Activated naive CD4-positive, alpha-beta T cell treated with anti-CD3 and anti-CD28 coated beads, Interleukin-2, amount 50 U/mL, for 24 hours (primary cell): ENCODE measurements around the gene PLXNA2.

ENCODE experiments used
- H3K27ac Mint-ChIP-seq: one replicate; pipeline ENCODE4 v1.8.0; 2021; ENCODE audit warnings: mild to moderate bottlenecking, mixed read lengths
- H3K27me3 Mint-ChIP-seq: one replicate; pipeline ENCODE4 v1.8.0; 2021; ENCODE audit warnings: mixed read lengths
- H3K36me3 Mint-ChIP-seq: one replicate; pipeline ENCODE4 v1.8.0; 2021; ENCODE audit warnings: mixed read lengths
- H3K4me1 Mint-ChIP-seq: one replicate; pipeline ENCODE4 v1.8.0; 2021; ENCODE audit warnings: mixed read lengths
- H3K4me3 Mint-ChIP-seq: one replicate; pipeline ENCODE4 v1.8.0; 2021; ENCODE audit warnings: mild to moderate bottlenecking, mixed read lengths
- H3K9me3 Mint-ChIP-seq: one replicate; pipeline ENCODE4 v1.8.0; 2021; ENCODE audit warnings: mixed read lengths

PLXNA2 gene

DNA sequence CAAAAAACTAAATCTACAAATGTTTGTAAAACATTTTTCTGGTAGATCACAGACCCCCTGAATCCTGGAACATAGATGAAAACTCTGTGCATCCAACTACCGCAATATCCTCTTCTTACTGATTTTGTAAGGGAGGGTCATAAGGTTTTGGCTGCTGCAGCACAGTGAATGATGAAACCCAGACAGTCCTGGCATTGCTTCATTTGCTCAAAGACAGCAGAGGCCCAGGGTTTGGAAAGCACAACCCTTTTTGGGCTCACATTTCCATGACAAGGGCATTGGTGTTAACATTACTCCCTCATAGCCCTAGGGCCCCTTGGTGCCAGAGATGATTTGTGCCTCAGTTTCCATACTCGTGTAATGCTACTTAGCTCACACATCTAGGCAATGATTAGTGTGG, 51.2 kb downstream of the PLXNA2 start:
- Mint-ChIP-seq H3K27me3 (no peaks in the 10 kb centered on the region), H3K27ac (no peak overlapping the region), H3K36me3 (no peaks in the 10 kb centered on the region), H3K4me3 (no peak overlapping the region), H3K9me3 (no peaks in the 10 kb centered on the region), H3K4me1 (peaks cover 7% of the 10 kb centered on the region)

DNA sequence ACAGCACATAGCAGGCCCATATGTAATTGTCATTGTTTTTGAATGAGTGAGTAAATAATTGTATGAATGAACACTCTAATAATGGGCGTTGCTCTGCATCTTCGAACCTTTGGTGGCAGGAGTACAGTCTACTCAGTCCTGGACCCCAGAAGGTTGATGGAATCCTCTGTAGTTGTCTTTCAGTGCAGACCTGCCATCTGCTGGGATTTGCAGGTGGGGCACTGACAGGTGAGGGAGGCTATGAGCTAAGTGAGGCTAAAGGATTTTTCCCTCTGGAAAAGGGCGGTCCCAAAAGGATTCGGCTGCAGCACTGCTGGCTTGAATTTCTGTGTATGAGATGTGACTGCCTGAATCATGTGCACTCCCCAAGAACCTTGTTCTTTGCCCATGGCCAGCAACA, 53.4 kb downstream of the PLXNA2 start:
- no peaks in the 10 kb centered on the region for H3K36me3 Mint-ChIP-seq
- H3K27me3 Mint-ChIP-seq = peaks cover 4% of the 10 kb centered on the region
- no peak overlapping the region for H3K4me3 Mint-ChIP-seq
- no peaks in the 10 kb centered on the region for H3K9me3 Mint-ChIP-seq
- peaks cover 7% of the 10 kb centered on the region for H3K4me1 Mint-ChIP-seq
- H3K27ac Mint-ChIP-seq = no peak overlapping the region

DNA sequence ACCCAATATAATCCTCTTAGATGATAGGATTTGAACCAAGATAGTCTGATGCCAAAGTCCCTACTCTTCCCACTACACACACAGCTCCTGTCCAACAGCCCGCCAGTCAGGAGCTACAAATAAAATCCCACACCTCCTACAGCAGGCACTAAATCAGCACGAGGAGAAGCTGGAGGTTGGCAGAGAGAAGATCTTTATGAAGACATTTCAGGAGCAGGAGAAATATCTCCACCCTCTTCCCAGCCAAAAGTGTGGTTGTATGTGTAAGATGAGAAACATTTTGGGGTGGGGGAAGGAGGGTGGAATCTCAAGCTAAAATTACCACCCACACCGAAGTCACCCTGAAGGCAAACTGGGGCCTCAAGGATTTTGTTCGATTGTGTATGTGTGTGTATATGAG, 54.5 kb downstream of the PLXNA2 start:
- Mint-ChIP-seq H3K4me3 (no peak overlapping the region), H3K27ac (no peak overlapping the region), H3K36me3 (no peaks in the 10 kb centered on the region), H3K27me3 (peaks cover 6% of the 10 kb centered on the region), H3K9me3 (no peaks in the 10 kb centered on the region), H3K4me1 (peaks cover 7% of the 10 kb centered on the region)

DNA sequence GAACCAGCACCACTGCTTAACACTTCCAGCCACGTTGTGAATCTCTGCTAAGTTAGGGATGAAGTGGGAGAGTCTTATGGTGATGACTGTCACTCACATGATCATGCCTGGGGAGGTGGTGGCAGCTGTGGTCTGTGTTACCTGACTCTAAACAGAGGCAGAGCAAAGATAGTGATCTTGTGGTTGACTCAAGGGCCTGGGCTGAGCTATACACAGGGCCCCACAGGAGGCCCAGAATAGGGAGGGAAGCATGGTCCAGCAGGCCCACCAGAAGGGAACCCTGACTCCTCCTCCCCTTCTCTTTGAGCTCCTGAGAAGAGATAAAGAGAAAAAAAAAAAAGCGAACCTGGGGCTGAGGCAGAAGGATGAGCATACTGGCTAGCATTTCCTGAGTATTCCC, 55.0 kb downstream of the PLXNA2 start:
- no peaks in the 10 kb centered on the region for H3K36me3 Mint-ChIP-seq
- peaks cover 6% of the 10 kb centered on the region for H3K27me3 Mint-ChIP-seq
- H3K4me3 Mint-ChIP-seq = no peak overlapping the region
- no peaks in the 10 kb centered on the region for H3K9me3 Mint-ChIP-seq
- no peak overlapping the region for H3K27ac Mint-ChIP-seq
- H3K4me1 Mint-ChIP-seq = peaks cover 7% of the 10 kb centered on the region

DNA sequence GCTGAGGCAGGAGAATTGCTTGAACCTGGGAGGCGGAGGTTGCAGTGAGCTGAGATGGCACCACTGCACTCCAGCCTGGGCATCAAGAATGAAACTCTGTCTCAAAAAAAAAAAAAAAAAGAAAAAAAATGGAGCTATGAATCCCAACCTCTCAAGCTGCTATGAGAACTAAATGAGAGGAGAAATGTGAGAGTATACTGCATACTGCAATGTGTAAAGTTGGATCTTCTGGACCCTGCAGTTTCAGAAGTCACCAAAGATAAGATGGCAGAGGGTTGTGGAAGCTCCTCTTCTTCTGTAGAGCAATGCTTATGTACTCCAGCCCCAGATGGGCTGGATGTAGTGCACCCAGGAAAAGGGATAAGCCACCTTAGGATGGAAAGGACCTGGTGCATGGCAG, 55.6 kb downstream of the PLXNA2 start:
- H3K27me3 Mint-ChIP-seq = peaks cover 6% of the 10 kb centered on the region

DNA sequence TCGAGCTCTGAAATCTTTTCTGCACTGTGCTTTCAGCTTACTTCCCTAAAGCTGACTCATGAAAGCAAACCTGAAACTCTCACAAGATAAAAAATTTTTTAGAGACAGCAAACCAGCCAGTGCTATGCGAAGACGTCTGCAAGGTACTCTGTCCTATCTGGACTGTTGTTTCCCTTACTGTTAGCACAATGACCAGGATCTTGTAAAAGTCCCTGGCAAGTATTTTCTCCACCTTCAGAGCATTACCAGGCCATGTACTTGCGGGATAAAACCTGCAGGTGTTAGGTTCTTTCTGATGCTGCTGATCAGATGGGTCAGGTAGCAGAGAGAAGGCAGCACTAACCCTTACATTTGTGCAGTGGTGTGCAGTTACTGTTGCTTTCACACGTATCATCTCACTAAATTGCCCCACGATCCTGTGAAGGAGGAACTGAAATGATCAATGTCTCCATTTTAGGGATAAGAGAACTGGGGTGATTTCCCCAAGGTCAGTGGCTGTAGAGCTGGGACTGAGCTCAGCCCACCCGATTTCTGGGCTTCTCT, 56.6 kb downstream of the PLXNA2 start:
- no peak overlapping the region for H3K4me3 Mint-ChIP-seq
- H3K27me3 Mint-ChIP-seq = peaks cover 7% of the 10 kb centered on the region
- H3K9me3 Mint-ChIP-seq = no peaks in the 10 kb centered on the region
- H3K4me1 Mint-ChIP-seq = peaks cover 7% of the 10 kb centered on the region
- H3K27ac Mint-ChIP-seq = no peak overlapping the region
- H3K36me3 Mint-ChIP-seq = no peaks in the 10 kb centered on the region

More for the DNA sequence above, 55.6 kb downstream of the PLXNA2 start:
- no peaks in the 10 kb centered on the region for H3K9me3 Mint-ChIP-seq
- H3K4me1 Mint-ChIP-seq = peaks cover 7% of the 10 kb centered on the region
- H3K4me3 Mint-ChIP-seq = no peak overlapping the region
- H3K36me3 Mint-ChIP-seq = no peaks in the 10 kb centered on the region
- no peak overlapping the region for H3K27ac Mint-ChIP-seq

DNA sequence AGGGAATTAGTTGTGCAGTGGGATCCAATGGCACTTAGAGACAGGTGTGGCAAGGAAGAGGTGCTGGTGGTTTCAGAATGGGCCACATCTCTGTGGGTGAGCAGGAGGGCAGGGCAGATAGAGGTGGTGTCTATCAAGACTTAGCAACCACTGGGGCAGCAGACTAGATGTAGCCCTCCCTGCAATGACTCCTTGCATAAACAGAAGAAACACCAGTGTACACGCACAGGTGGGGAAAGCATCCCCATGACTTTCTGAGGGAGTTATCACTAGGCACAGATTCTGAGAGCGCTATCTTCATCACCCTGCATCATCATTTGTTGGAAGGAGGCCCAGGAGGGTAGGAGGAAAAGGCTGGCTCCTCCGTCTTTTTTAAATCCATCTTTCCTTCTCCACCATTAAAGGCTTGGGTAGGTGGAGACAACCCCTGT, 58.4 kb downstream of the PLXNA2 start:
- H3K27ac Mint-ChIP-seq = peak overlapping the region; percentile 48
- no peaks in the 10 kb centered on the region for H3K9me3 Mint-ChIP-seq
- no peak overlapping the region for H3K4me3 Mint-ChIP-seq
- H3K27me3 Mint-ChIP-seq = peaks cover 8% of the 10 kb centered on the region
- H3K4me1 Mint-ChIP-seq = peaks cover 7% of the 10 kb centered on the region
- H3K36me3 Mint-ChIP-seq = no peaks in the 10 kb centered on the region

DNA sequence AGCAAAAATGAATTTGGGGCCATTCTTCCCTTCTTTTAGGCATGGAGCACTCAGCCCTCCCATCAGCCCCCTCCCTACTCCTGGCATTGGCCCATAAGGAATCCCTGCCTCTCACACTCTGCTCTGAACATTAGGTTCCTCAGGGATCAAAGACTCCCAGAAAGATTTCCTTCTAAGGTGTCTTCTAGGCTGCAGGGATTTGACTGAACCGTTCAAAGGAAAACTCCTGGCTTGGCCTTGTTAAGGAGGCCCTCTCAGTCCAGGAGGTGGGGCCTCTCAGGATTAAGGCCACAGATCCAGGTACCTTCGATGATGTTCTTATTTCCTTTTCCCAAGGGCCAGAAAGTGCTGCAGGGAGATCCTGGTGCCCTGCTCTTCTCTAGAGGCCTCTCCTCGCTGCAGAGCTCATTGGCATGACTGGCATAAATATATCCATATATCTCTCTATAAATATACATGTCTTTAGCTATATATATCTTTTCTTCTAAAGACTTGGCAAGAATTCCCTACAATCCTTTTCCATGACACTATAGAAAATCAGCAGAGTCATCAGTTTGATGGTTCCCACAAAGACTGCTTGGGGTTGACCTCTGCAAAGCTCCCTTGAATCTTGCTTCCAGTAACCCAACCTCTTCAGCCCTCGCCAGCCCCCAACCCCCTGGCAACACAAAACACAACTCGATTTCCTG, 59.1 kb downstream of the PLXNA2 start:
- Mint-ChIP-seq H3K4me3 (no peak overlapping the region), H3K9me3 (no peaks in the 10 kb centered on the region), H3K27me3 (peaks cover 8% of the 10 kb centered on the region), H3K27ac (no peak overlapping the region), H3K36me3 (no peaks in the 10 kb centered on the region), H3K4me1 (peaks cover 7% of the 10 kb centered on the region)

DNA sequence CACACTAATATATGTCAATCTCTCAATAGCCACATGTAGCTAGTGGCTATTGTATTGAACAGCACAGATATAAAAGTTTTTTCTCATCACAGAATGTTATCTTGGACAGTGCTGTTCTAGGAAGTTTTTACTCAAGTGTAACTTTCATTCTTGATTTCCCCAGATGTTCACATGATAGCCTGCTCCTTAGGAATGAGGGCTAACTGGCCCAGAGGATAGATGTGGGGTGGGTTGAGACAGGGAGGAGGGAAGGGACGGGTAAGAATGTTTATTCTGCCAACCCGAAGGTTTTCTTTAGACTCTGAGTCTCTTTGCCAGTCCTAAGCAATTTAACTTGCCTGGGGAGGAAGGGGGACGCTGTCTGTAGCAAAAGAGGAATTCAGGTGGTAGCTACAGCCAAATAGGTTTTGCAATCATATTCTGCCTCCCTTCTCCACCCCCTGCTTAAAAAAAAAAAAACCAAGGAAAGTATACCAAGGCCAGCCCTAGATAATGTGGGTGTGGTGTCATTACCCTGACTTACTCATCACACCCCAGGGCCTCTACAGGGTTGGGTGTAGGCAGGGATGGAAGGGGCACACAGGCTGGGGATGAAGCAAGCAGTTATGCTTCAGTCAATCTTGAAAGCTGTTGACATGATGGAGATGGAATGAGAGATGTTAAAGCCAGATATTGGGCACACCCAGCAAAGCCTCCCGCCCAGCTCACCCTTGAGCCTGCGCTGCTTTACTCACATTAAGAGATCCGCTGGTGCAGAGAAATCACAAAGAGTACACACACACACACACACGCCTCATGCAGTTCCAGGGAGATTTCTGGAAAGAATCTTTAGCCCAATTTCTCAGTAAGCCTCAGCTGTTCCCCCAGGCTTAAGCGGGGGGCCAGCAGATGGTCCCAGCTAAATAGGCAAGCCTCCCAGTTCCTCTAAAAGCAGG, 59.9 kb downstream of the PLXNA2 start:
- Mint-ChIP-seq H3K27me3 (peaks cover 8% of the 10 kb centered on the region), H3K9me3 (no peaks in the 10 kb centered on the region), H3K4me3 (no peak overlapping the region), H3K27ac (no peak overlapping the region), H3K4me1 (peaks cover 6% of the 10 kb centered on the region), H3K36me3 (no peaks in the 10 kb centered on the region)

DNA sequence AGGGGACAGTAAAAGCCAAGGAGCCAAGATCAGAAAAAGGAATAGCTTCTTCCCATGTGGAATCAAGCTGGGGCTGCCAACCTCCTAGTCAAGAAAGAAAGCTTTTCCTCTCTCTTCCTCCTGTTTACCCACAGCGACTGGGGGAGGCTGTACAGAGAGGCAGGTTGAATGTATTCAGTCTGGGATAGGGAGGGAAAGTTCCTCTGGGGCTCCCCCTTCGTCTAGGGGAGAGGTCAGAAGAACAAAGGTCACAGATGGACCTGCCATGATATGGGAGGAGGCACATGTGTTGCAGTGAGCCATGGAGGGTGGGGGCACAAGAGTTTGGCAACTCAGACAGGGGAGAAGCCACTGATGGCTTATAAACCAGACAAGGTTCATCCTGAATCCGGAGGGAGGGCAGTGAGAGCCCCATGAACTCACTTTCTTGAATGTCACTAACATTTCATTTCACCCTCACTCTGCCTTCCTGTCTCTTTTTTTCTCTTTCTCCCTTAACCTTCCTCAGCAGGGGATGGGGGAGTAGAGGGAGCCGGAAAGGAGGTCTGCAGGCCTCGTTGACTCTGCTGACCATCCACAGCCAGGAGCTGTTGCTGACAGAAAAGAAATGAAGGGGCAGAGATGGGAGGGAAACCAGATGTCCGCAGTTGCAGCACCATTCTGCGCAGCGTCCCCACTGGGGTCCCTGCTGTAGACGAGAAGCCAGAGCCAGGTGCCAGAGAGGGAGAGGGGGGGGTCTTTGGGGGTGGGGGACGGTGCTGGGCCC, 61.1 kb downstream of the PLXNA2 start:
- Mint-ChIP-seq H3K27ac (no peak overlapping the region), H3K4me1 (no peaks in the 10 kb centered on the region), H3K27me3 (peaks cover 8% of the 10 kb centered on the region), H3K9me3 (no peaks in the 10 kb centered on the region), H3K4me3 (no peak overlapping the region), H3K36me3 (no peaks in the 10 kb centered on the region)

DNA sequence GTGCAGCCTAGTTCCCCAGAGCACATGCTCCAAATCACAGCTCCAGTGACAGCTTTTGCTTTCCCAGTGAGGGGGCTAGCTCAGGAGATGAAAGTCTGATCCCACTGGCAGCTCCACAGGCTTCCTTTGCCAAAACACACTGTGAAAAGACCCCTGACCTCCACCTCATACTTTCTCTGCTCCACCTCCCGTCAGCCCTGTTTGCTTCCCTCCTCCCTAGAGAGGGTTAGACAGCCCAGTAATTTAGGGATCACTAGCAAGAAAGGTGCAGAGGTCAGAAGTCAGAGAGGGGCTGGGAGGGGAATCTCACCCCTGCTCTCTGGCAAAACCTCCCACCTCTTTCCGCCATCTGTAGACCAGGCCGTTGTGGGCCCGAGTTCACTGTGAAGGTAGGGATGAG, 62.8 kb downstream of the PLXNA2 start:
- no peaks in the 10 kb centered on the region for H3K4me1 Mint-ChIP-seq
- peaks cover 7% of the 10 kb centered on the region for H3K27me3 Mint-ChIP-seq
- no peaks in the 10 kb centered on the region for H3K36me3 Mint-ChIP-seq
- H3K9me3 Mint-ChIP-seq = no peaks in the 10 kb centered on the region
- H3K4me3 Mint-ChIP-seq = no peak overlapping the region
- H3K27ac Mint-ChIP-seq = no peak overlapping the region

DNA sequence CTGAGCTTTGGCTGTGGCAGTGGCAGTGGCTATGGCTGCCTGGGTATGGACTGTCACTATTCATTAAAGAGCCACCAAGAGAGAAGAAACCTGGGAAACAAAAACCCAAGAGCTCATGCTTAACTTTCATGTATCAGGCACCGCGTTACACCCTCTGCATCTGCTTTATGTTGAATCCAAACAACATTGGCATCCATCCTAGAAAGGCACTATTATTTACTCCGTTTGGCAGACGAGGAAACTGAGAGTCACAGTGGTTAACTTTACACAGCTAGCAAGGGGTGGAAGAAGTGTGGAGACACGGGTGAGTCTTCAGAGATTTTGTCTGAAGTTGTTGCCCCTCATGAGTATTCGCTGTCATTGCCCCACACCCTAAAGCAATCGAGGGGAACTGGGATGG, 63.8 kb downstream of the PLXNA2 start:
- Mint-ChIP-seq H3K4me3 (no peak overlapping the region), H3K9me3 (no peaks in the 10 kb centered on the region), H3K36me3 (no peaks in the 10 kb centered on the region), H3K27me3 (peaks cover 1% of the 10 kb centered on the region), H3K4me1 (no peaks in the 10 kb centered on the region), H3K27ac (no peak overlapping the region)

DNA sequence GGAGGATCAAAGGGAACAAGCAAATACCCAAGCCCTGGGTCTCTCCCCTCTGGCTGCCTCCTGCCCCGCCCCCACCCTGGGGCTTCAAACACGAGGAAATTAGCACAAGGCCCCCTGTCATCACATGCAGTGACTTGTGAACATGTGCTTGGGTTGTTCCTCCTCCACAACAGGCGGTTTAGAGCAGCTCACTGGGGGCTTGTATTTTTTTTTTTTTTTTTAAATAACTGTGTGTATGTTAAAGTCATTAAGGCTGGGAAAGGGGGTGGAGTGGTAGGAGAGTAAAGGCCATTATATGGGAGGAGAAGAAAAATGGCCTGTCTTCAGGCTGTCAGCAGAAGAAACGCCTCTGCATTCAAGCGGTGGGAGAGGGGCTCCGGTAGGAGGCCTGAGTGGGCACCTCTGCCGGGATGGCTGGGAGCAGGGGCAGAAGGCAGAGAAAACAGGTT, 64.2 kb downstream of the PLXNA2 start:
- no peaks in the 10 kb centered on the region for H3K36me3 Mint-ChIP-seq
- H3K27ac Mint-ChIP-seq = no peak overlapping the region
- H3K27me3 Mint-ChIP-seq = peaks cover 1% of the 10 kb centered on the region
- no peaks in the 10 kb centered on the region for H3K9me3 Mint-ChIP-seq
- H3K4me3 Mint-ChIP-seq = no peak overlapping the region
- no peaks in the 10 kb centered on the region for H3K4me1 Mint-ChIP-seq

DNA sequence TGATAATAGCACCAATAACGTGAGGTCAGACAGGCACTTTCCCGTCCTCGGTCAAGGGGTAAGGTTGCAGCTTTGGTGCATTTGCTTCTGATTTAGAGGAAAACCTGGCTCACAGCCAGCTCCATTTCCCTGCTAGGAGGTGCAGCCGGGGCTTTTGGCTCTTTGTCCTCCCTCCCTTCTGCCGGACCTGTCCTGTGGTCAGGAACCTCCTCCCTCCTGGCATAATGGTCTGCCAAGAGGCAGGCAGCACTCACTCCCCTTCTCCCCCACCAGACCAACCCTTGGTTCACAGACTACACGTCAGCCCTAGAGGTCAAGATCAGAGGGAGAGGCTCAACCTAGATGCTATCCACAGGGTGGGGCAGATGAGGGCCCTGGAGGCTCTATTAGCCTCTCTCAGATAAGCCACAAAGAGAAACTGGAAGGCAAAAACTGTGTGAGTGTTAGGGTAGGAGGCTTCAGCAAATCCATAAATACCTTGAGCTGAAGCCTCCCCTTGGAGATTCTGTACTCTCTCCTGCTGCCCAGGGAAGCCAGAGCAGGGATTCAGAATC, 64.8 kb downstream of the PLXNA2 start:
- Mint-ChIP-seq H3K4me3 (no peak overlapping the region), H3K4me1 (no peaks in the 10 kb centered on the region), H3K9me3 (no peaks in the 10 kb centered on the region), H3K27ac (no peak overlapping the region), H3K36me3 (no peaks in the 10 kb centered on the region), H3K27me3 (peaks cover 1% of the 10 kb centered on the region)

DNA sequence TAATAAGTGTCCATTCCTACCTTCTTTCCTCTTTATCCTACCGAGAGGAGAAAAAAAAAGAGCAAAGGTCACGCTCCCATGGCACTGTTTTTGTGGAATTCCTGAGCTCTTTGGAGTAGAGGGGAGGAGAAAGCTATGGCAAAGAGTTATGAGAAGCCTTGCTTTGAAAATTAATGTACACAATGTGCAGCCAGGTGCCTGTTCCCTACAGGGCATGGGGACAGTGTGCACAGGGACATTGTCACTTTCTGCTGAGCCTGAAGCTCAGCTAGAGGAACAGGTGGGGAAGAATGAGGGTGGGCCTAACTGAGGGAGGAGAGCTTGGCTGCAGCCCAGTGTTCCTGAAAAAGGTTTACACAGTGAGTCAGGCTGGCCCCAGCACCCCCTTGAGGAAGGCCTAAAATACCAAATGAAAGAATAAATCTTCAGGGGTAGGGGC, 66.1 kb downstream of the PLXNA2 start:
- no peaks in the 10 kb centered on the region for H3K4me1 Mint-ChIP-seq
- H3K4me3 Mint-ChIP-seq = no peak overlapping the region
- H3K9me3 Mint-ChIP-seq = no peaks in the 10 kb centered on the region
- peaks cover 1% of the 10 kb centered on the region for H3K27me3 Mint-ChIP-seq
- no peaks in the 10 kb centered on the region for H3K36me3 Mint-ChIP-seq
- no peak overlapping the region for H3K27ac Mint-ChIP-seq
